Measurements from ENCODE around the gene SRSF4.
"Not testable (repeated sequence)": the region's sequence is repeated elsewhere in the genome, so short reads cannot be mapped to it uniquely, and the experiment has no call there.

The SRSF4 gene

GRCh38 chr1:29124366-29125236 is 57.1 kb downstream of the SRSF4 start:
- no peak for DNase-seq

GRCh38 chr1:29123887-29124365 is 57.8 kb downstream of the SRSF4 start, which contains the start of gene TMEM200B:
Gene TMEM200B (minus strand): TSS chr1:29123903. CDS start chr1:29121828, 2,075 bp downstream.
- DNase-seq, result no peak

- no peak for DNase-seq
These were observed 58.4 kb downstream of the SRSF4 start for GRCh38 chr1:29123053-29123886.

- no peak for DNase-seq
These were observed 59.0 kb downstream of the SRSF4 start for GRCh38 chr1:29122682-29123052.

- DNase-seq, result no peak
These were observed 59.6 kb downstream of the SRSF4 start for GRCh38 chr1:29121936-29122681.

GRCh38 chr1:29121516-29121935 is 60.2 kb downstream of the SRSF4 start:
- DNase-seq, result no peak

- DNase-seq, result no peak
These were observed 60.7 kb downstream of the SRSF4 start for GRCh38 chr1:29120947-29121485.

GRCh38 chr1:29120367-29120766 is 61.3 kb downstream of the SRSF4 start:
- DNase-seq, result no peak

- no peak for DNase-seq
These were observed 62.4 kb downstream of the SRSF4 start for GRCh38 chr1:29119121-29119929.

GRCh38 chr1:29117381-29117780 is 64.3 kb downstream of the SRSF4 start:
- DNase-seq, result no peak

GRCh38 chr1:29114654-29115053 is 67.0 kb downstream of the SRSF4 start:
- DNase-seq, result no peak

GRCh38 chr1:29113413-29114117 is 68.1 kb downstream of the SRSF4 start:
- no peak for DNase-seq

- DNase-seq, result no peak
These were observed 68.8 kb downstream of the SRSF4 start for GRCh38 chr1:29112705-29113412.

GRCh38 chr1:29108041-29108440 is 73.7 kb downstream of the SRSF4 start:
- DNase-seq, result not testable (repeated sequence)

- DNase-seq, result no peak
These were observed 75.9 kb downstream of the SRSF4 start for GRCh38 chr1:29105822-29106221.

- no peak for DNase-seq
These were observed 81.2 kb downstream of the SRSF4 start for GRCh38 chr1:29100487-29100886.

- DNase-seq, result no peak
These were observed 82.4 kb downstream of the SRSF4 start for GRCh38 chr1:29099286-29099685.
